Stimulated activated naive CD8-positive, alpha-beta T cell treated with anti-CD3 and anti-CD28 coated beads, Interleukin-15, Interleukin-2, amounts not matched to agents 100 ng/mL and 50 ng/mL, for 24 hours (primary cell): ENCODE results near the gene LRP1B.

Experiments
- H3K27ac Mint-ChIP-seq: one replicate; pipeline ENCODE4 v1.8.0; 2021; ENCODE audit warnings: mild to moderate bottlenecking, mixed read lengths
- H3K27me3 Mint-ChIP-seq: one replicate; pipeline ENCODE4 v1.8.0; 2021; ENCODE audit warnings: mixed read lengths
- H3K36me3 Mint-ChIP-seq: one replicate; pipeline ENCODE4 v1.8.0; 2021; ENCODE audit warnings: low read depth, mixed read lengths
- H3K4me1 Mint-ChIP-seq: one replicate; pipeline ENCODE4 v1.8.0; 2021; ENCODE audit warnings: low read depth, mixed read lengths
- H3K4me3 Mint-ChIP-seq: one replicate; pipeline ENCODE4 v1.8.0; 2021; ENCODE audit warnings: mild to moderate bottlenecking, mixed read lengths
- H3K9me3 Mint-ChIP-seq: one replicate; pipeline ENCODE4 v1.8.0; 2021; ENCODE audit warnings: mixed read lengths

Gene LRP1B

GRCh38 chr2:140274891-140275290 lies 1855.9 kb downstream of the LRP1B start:
- no peak overlapping the region for H3K4me3 Mint-ChIP-seq
- H3K27me3 Mint-ChIP-seq = no peaks in the 10 kb centered on the region
- H3K9me3 Mint-ChIP-seq = peaks cover 1% of the 10 kb centered on the region
- H3K36me3 Mint-ChIP-seq = no peaks in the 10 kb centered on the region
- no peak overlapping the region for H3K27ac Mint-ChIP-seq
- no peaks in the 10 kb centered on the region for H3K4me1 Mint-ChIP-seq

- Mint-ChIP-seq H3K36me3 (no peaks in the 10 kb centered on the region), H3K27me3 (no peaks in the 10 kb centered on the region), H3K4me3 (no peak overlapping the region), H3K4me1 (no peaks in the 10 kb centered on the region), H3K9me3 (peaks cover 3% of the 10 kb centered on the region), H3K27ac (no peak overlapping the region)
Observed at GRCh38 chr2:140273958-140274357, 1856.9 kb downstream of the LRP1B start.

GRCh38 chr2:140273408-140273807 lies 1857.4 kb downstream of the LRP1B start:
- H3K27ac Mint-ChIP-seq = no peak overlapping the region
- H3K27me3 Mint-ChIP-seq = no peaks in the 10 kb centered on the region
- H3K4me3 Mint-ChIP-seq = no peak overlapping the region
- no peaks in the 10 kb centered on the region for H3K36me3 Mint-ChIP-seq
- peaks cover 3% of the 10 kb centered on the region for H3K9me3 Mint-ChIP-seq
- H3K4me1 Mint-ChIP-seq = no peaks in the 10 kb centered on the region

- no peaks in the 10 kb centered on the region for H3K27me3 Mint-ChIP-seq
- H3K4me1 Mint-ChIP-seq = no peaks in the 10 kb centered on the region
- peaks cover 3% of the 10 kb centered on the region for H3K9me3 Mint-ChIP-seq
- no peak overlapping the region for H3K27ac Mint-ChIP-seq
- no peaks in the 10 kb centered on the region for H3K36me3 Mint-ChIP-seq
- H3K4me3 Mint-ChIP-seq = no peak overlapping the region
Observed at GRCh38 chr2:140270224-140270623, 1860.6 kb downstream of the LRP1B start.

- peaks cover 4% of the 10 kb centered on the region for H3K9me3 Mint-ChIP-seq
- H3K36me3 Mint-ChIP-seq = no peaks in the 10 kb centered on the region
- H3K27me3 Mint-ChIP-seq = no peaks in the 10 kb centered on the region
- no peak overlapping the region for H3K4me3 Mint-ChIP-seq
- H3K4me1 Mint-ChIP-seq = no peaks in the 10 kb centered on the region
- H3K27ac Mint-ChIP-seq = no peak overlapping the region
Observed at GRCh38 chr2:140269000-140269399, 1861.8 kb downstream of the LRP1B start.

GRCh38 chr2:140262908-140263307 lies 1867.9 kb downstream of the LRP1B start:
- Mint-ChIP-seq H3K4me3 (no peak overlapping the region), H3K9me3 (peaks cover 8% of the 10 kb centered on the region), H3K27me3 (no peaks in the 10 kb centered on the region), H3K36me3 (no peaks in the 10 kb centered on the region), H3K27ac (no peak overlapping the region), H3K4me1 (no peaks in the 10 kb centered on the region)

GRCh38 chr2:140257692-140258300 lies 1873.0 kb downstream of the LRP1B start:
- Mint-ChIP-seq H3K36me3 (no peaks in the 10 kb centered on the region), H3K27me3 (no peaks in the 10 kb centered on the region), H3K4me3 (no peak overlapping the region), H3K4me1 (no peaks in the 10 kb centered on the region), H3K9me3 (no peaks in the 10 kb centered on the region), H3K27ac (no peak overlapping the region)

- Mint-ChIP-seq H3K4me3 (no peak overlapping the region), H3K4me1 (no peaks in the 10 kb centered on the region), H3K27me3 (no peaks in the 10 kb centered on the region), H3K36me3 (no peaks in the 10 kb centered on the region), H3K9me3 (no peaks in the 10 kb centered on the region), H3K27ac (no peak overlapping the region)
Observed at GRCh38 chr2:140256080-140256479, 1874.7 kb downstream of the LRP1B start.

GRCh38 chr2:140249821-140250220 lies 1881.0 kb downstream of the LRP1B start:
- H3K36me3 Mint-ChIP-seq = no peaks in the 10 kb centered on the region
- H3K27me3 Mint-ChIP-seq = no peaks in the 10 kb centered on the region
- H3K4me3 Mint-ChIP-seq = no peak overlapping the region

GRCh38 chr2:140248623-140249022 lies 1882.2 kb downstream of the LRP1B start:
- Mint-ChIP-seq H3K4me1 (no peaks in the 10 kb centered on the region), H3K27ac (no peak overlapping the region), H3K9me3 (no peaks in the 10 kb centered on the region), H3K4me3 (no peak overlapping the region), H3K36me3 (no peaks in the 10 kb centered on the region), H3K27me3 (no peaks in the 10 kb centered on the region)

More at GRCh38 chr2:140249821-140250220, 1881.0 kb downstream of the LRP1B start:
- H3K9me3 Mint-ChIP-seq = no peaks in the 10 kb centered on the region
- H3K27ac Mint-ChIP-seq = no peak overlapping the region
- no peaks in the 10 kb centered on the region for H3K4me1 Mint-ChIP-seq

- Mint-ChIP-seq H3K27ac (no peak overlapping the region), H3K36me3 (no peaks in the 10 kb centered on the region), H3K4me3 (no peak overlapping the region), H3K4me1 (no peaks in the 10 kb centered on the region), H3K9me3 (no peaks in the 10 kb centered on the region), H3K27me3 (no peaks in the 10 kb centered on the region)
Observed at GRCh38 chr2:140247451-140248195, 1883.2 kb downstream of the LRP1B start.

GRCh38 chr2:140246957-140247356 lies 1883.9 kb downstream of the LRP1B start:
- H3K27me3 Mint-ChIP-seq = no peaks in the 10 kb centered on the region
- H3K4me1 Mint-ChIP-seq = no peaks in the 10 kb centered on the region
- H3K36me3 Mint-ChIP-seq = no peaks in the 10 kb centered on the region
- H3K9me3 Mint-ChIP-seq = no peaks in the 10 kb centered on the region
- no peak overlapping the region for H3K4me3 Mint-ChIP-seq
- H3K27ac Mint-ChIP-seq = no peak overlapping the region

- Mint-ChIP-seq H3K27me3 (no peaks in the 10 kb centered on the region), H3K4me1 (no peaks in the 10 kb centered on the region), H3K36me3 (no peaks in the 10 kb centered on the region), H3K4me3 (no peak overlapping the region), H3K9me3 (no peaks in the 10 kb centered on the region), H3K27ac (no peak overlapping the region)
Observed at GRCh38 chr2:140246058-140246457, 1884.8 kb downstream of the LRP1B start.

- Mint-ChIP-seq H3K9me3 (peaks cover 9% of the 10 kb centered on the region), H3K4me3 (no peak overlapping the region)
Observed at GRCh38 chr2:140242889-140243288, 1887.9 kb downstream of the LRP1B start.

GRCh38 chr2:140234116-140234515 lies 1896.7 kb downstream of the LRP1B start:
- no peaks in the 10 kb centered on the region for H3K36me3 Mint-ChIP-seq
- no peak overlapping the region for H3K27ac Mint-ChIP-seq
- no peak overlapping the region for H3K4me3 Mint-ChIP-seq
- H3K27me3 Mint-ChIP-seq = no peaks in the 10 kb centered on the region
- H3K9me3 Mint-ChIP-seq = no peaks in the 10 kb centered on the region
- H3K4me1 Mint-ChIP-seq = no peaks in the 10 kb centered on the region

More at GRCh38 chr2:140242889-140243288, 1887.9 kb downstream of the LRP1B start:
- H3K4me1 Mint-ChIP-seq = no peaks in the 10 kb centered on the region
- H3K27me3 Mint-ChIP-seq = no peaks in the 10 kb centered on the region
- no peak overlapping the region for H3K27ac Mint-ChIP-seq
- H3K36me3 Mint-ChIP-seq = no peaks in the 10 kb centered on the region

GRCh38 chr2:140210963-140211362 lies 1919.9 kb downstream of the LRP1B start:
- Mint-ChIP-seq H3K27me3 (no peaks in the 10 kb centered on the region), H3K9me3 (peaks cover 28% of the 10 kb centered on the region), H3K27ac (no peak overlapping the region), H3K4me1 (no peaks in the 10 kb centered on the region), H3K36me3 (no peaks in the 10 kb centered on the region), H3K4me3 (no peak overlapping the region)
